ENCODE results near the gene ANKRD63.

GRCh38 chr15:40331637-40332036, 48.8 kb upstream of the ANKRD63 start:
- TF ChIP-seq, protein P1, sequence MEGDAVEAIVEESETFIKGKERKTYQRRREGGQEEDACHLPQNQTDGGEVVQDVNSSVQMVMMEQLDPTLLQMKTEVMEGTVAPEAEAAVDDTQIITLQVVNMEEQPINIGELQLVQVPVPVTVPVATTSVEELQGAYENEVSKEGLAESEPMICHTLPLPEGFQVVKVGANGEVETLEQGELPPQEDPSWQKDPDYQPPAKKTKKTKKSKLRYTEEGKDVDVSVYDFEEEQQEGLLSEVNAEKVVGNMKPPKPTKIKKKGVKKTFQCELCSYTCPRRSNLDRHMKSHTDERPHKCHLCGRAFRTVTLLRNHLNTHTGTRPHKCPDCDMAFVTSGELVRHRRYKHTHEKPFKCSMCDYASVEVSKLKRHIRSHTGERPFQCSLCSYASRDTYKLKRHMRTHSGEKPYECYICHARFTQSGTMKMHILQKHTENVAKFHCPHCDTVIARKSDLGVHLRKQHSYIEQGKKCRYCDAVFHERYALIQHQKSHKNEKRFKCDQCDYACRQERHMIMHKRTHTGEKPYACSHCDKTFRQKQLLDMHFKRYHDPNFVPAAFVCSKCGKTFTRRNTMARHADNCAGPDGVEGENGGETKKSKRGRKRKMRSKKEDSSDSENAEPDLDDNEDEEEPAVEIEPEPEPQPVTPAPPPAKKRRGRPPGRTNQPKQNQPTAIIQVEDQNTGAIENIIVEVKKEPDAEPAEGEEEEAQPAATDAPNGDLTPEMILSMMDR (IDR thresholded peaks at IDR 0.05) = no peak
- TF ChIP-seq EP300 (IDR thresholded peaks at IDR 0.05; ENCODE audit: low read depth) (no peak), POLR2AphosphoS5 (IDR thresholded peaks at IDR 0.05) (no peak)
